K562 (cell line): Measurements from ENCODE around the gene PMPCA.
"Not testable (repeated sequence)": the region's sequence is repeated elsewhere in the genome, so short reads cannot be mapped to it uniquely, and the experiment has no call there.

Experiments used
- POLR2A ChIP-seq: fragments of 450-650 bp; conservative IDR thresholded peaks from 2 replicates; pipeline ENCODE4 v1.6.1; 2016
- U2AF1 ChIP-seq: fragments of 200-400 bp; formaldehyde crosslinking; optimal IDR thresholded peaks from 2 replicates; pipeline ENCODE3; 2017; ENCODE audit warnings: mild to moderate bottlenecking, low read depth, low read length, moderate library complexity
- ZSCAN29 ChIP-seq: fragments of 450-650 bp; IDR thresholded peaks from 2 replicates; pipeline ENCODE4 v1.6.1; 2017
- TF ChIP-seq, protein P1 (sequence below), 3 experiments: IDR thresholded peaks in 2 of 3; conservative IDR thresholded peaks in 1 of 3; 2 replicates each; pipeline ENCODE4 v1.5.1; 2011 to 2012; ENCODE audit warnings: low read length in 3 of 3, mild to moderate bottlenecking in 3 of 3, control low read depth in 2 of 3, improper control_type of control experiment in 1 of 3, inconsistent platforms in 1 of 3, low read depth in 1 of 3, mixed read lengths in 1 of 3, moderate library complexity in 1 of 3; ENCODE audit not compliant: insufficient read depth in 2 of 3
- TF ChIP-seq, protein P2 (sequence below), 2 experiments: IDR thresholded peaks; 2 replicates each; pipeline ENCODE4 v1.6.1; 2012; ENCODE audit warnings: improper control_type of control experiment in 2 of 2, low read depth in 2 of 2, low read length in 2 of 2, borderline replicate concordance in 1 of 2

DNA sequence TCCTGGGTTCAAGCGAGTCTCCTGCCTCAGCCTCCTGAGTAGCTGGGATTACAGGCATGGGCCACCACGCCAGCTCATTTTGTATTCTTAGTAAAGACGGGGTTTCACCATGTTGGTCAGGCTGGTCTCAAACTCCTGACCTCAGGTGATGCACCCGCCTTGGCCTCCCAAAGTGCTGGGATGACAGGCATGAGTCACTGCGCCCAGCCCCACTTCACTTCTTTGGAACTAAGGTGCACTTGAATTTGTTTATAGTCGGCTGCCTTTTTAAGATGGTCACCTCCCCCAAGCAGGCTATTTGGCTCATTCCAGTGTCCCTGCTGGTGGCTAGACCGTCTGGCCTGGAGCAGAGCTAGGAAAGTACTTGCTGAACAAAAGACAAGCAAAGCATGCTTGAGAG, 14.9 kb downstream of the PMPCA start:
- TF ChIP-seq, protein P1, sequence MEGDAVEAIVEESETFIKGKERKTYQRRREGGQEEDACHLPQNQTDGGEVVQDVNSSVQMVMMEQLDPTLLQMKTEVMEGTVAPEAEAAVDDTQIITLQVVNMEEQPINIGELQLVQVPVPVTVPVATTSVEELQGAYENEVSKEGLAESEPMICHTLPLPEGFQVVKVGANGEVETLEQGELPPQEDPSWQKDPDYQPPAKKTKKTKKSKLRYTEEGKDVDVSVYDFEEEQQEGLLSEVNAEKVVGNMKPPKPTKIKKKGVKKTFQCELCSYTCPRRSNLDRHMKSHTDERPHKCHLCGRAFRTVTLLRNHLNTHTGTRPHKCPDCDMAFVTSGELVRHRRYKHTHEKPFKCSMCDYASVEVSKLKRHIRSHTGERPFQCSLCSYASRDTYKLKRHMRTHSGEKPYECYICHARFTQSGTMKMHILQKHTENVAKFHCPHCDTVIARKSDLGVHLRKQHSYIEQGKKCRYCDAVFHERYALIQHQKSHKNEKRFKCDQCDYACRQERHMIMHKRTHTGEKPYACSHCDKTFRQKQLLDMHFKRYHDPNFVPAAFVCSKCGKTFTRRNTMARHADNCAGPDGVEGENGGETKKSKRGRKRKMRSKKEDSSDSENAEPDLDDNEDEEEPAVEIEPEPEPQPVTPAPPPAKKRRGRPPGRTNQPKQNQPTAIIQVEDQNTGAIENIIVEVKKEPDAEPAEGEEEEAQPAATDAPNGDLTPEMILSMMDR (IDR thresholded peaks at IDR 0.05 in 2 of 3, conservative IDR thresholded peaks at IDR 0.05 in 1 of 3; ENCODE audit: insufficient read depth in 2 of 3, low read depth in 1 of 3, low read length in 3 of 3) = not testable (repeated sequence)
- not testable (repeated sequence) for TF ChIP-seq POLR2A, U2AF1, ZSCAN29
- TF ChIP-seq, protein P2, sequence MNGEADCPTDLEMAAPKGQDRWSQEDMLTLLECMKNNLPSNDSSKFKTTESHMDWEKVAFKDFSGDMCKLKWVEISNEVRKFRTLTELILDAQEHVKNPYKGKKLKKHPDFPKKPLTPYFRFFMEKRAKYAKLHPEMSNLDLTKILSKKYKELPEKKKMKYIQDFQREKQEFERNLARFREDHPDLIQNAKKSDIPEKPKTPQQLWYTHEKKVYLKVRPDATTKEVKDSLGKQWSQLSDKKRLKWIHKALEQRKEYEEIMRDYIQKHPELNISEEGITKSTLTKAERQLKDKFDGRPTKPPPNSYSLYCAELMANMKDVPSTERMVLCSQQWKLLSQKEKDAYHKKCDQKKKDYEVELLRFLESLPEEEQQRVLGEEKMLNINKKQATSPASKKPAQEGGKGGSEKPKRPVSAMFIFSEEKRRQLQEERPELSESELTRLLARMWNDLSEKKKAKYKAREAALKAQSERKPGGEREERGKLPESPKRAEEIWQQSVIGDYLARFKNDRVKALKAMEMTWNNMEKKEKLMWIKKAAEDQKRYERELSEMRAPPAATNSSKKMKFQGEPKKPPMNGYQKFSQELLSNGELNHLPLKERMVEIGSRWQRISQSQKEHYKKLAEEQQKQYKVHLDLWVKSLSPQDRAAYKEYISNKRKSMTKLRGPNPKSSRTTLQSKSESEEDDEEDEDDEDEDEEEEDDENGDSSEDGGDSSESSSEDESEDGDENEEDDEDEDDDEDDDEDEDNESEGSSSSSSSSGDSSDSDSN (IDR thresholded peaks at IDR 0.05; ENCODE audit: borderline replicate concordance in 1 of 2, low read depth in 2 of 2, low read length in 2 of 2) = not testable (repeated sequence)
